WTC11 (cell line): Measurements from ENCODE around the gene SENP7. TPM values are rescaled to one million over a fixed set of nuclear protein-coding genes. Genes with fewer than 3 reads are reported as not detected.

Source experiments
- ATAC-seq: fragments of 200-7000 bp; cut with Tn5 transposase; 2 replicates; pipeline ENCODE4 v1.10.0; 2021; ENCODE audit warnings: mild to moderate bottlenecking, moderate library complexity
- CTCF ChIA-PET: fragments of 300-600 bp; sonication (Branson Sonifier 250); formaldehyde crosslinking; loops from one replicate; lab custom pipeline; 2021; ENCODE audit warnings: antibody characterized with exemption; lab: Charles Lee
- POLR2A ChIA-PET: fragments of 350-600 bp; sonication (Branson Sonifier 250); formaldehyde crosslinking; loops from one replicate; lab custom pipeline; 2021; ENCODE audit warnings: antibody characterized with exemption; lab: Charles Lee
- DNase-seq: peaks from one replicate; pipeline ENCODE4 v3.0.0; 2021; ENCODE audit warnings: low spot score
- H3K27ac Mint-ChIP-seq: 2 replicates; pipeline ENCODE4 v1.8.0; 2021; ENCODE audit warnings: mixed read lengths
- H3K27me3 Mint-ChIP-seq: 2 replicates; pipeline ENCODE4 v1.8.0; 2021; ENCODE audit warnings: low read depth, mild to moderate bottlenecking, moderate library complexity, mixed read lengths
- H3K36me3 Mint-ChIP-seq: 2 replicates; pipeline ENCODE4 v1.8.0; 2021; ENCODE audit warnings: mixed read lengths
- H3K4me1 Mint-ChIP-seq: 2 replicates; pipeline ENCODE4 v1.8.0; 2022; ENCODE audit warnings: mixed read lengths
- H3K4me3 Mint-ChIP-seq: 2 replicates; pipeline ENCODE4 v1.8.0; 2021; ENCODE audit warnings: mild to moderate bottlenecking, moderate library complexity, mixed read lengths
- H3K9me3 Mint-ChIP-seq: 2 replicates; pipeline ENCODE4 v1.8.0; 2021; ENCODE audit warnings: mixed read lengths
- CREB1 ChIP-seq: sonication (generic); formaldehyde crosslinking; IDR thresholded peaks from 2 replicates; pipeline ENCODE4 v1.8.0; 2023; ENCODE audit warnings: mild to moderate bottlenecking, missing genetic modification reagents
- E2F1 ChIP-seq: sonication (generic); formaldehyde crosslinking; IDR thresholded peaks from 2 replicates; pipeline ENCODE4 v1.8.0; 2022; ENCODE audit warnings: mild to moderate bottlenecking, missing genetic modification reagents
- ELF4 ChIP-seq: sonication (generic); formaldehyde crosslinking; IDR thresholded peaks from 2 replicates; pipeline ENCODE4 v1.8.1; 2022; ENCODE audit warnings: low read depth, mild to moderate bottlenecking, moderate library complexity, missing genetic modification reagents
- FOXK1 ChIP-seq: sonication (generic); formaldehyde crosslinking; IDR thresholded peaks from 2 replicates; pipeline ENCODE4 v1.8.0; 2022; ENCODE audit warnings: mild to moderate bottlenecking, moderate library complexity, missing genetic modification reagents
- FOXP4 ChIP-seq: sonication (generic); formaldehyde crosslinking; IDR thresholded peaks from 2 replicates; pipeline ENCODE4 v1.8.0; 2022; ENCODE audit warnings: mild to moderate bottlenecking, missing genetic modification reagents
- KAT7 ChIP-seq: sonication (generic); formaldehyde crosslinking; IDR thresholded peaks from 2 replicates; pipeline ENCODE4 v1.8.1; 2023; ENCODE audit warnings: missing genetic modification reagents, mild to moderate bottlenecking, borderline replicate concordance
- MAX ChIP-seq: sonication (generic); formaldehyde crosslinking; IDR thresholded peaks from 2 replicates; pipeline ENCODE4 v1.8.0; 2022; ENCODE audit warnings: mild to moderate bottlenecking, missing genetic modification reagents
- SMAD3 ChIP-seq: sonication (generic); formaldehyde crosslinking; IDR thresholded peaks from 2 replicates; pipeline ENCODE4 v1.8.0; 2022; ENCODE audit warnings: missing genetic modification reagents, mild to moderate bottlenecking, borderline replicate concordance
- SP1 ChIP-seq: sonication (generic); formaldehyde crosslinking; conservative IDR thresholded peaks from 2 replicates; pipeline ENCODE4 v1.8.1; 2022; ENCODE audit warnings: missing genetic modification reagents
- TEAD1 ChIP-seq: sonication (generic); formaldehyde crosslinking; IDR thresholded peaks from 2 replicates; pipeline ENCODE4 v1.8.0; 2022; ENCODE audit warnings: mild to moderate bottlenecking, missing genetic modification reagents
- TEAD4 ChIP-seq: sonication (generic); formaldehyde crosslinking; IDR thresholded peaks from 2 replicates; pipeline ENCODE4 v1.8.0; 2022; ENCODE audit warnings: mild to moderate bottlenecking, missing genetic modification reagents
- USF1 ChIP-seq: sonication (generic); formaldehyde crosslinking; IDR thresholded peaks from 2 replicates; pipeline ENCODE4 v1.8.0; 2022; ENCODE audit warnings: mild to moderate bottlenecking, missing genetic modification reagents
- ZBTB21 ChIP-seq: sonication (generic); formaldehyde crosslinking; IDR thresholded peaks from 2 replicates; pipeline ENCODE4 v1.8.1; 2023; ENCODE audit warnings: mild to moderate bottlenecking, missing genetic modification reagents, borderline replicate concordance
- ZBTB43 ChIP-seq: sonication (generic); formaldehyde crosslinking; IDR thresholded peaks from 2 replicates; pipeline ENCODE4 v1.8.1; 2023; ENCODE audit warnings: mild to moderate bottlenecking, missing genetic modification reagents
- ZMAT4 ChIP-seq: fragments of 250-450 bp; sonication (Bioruptor Pico); IDR thresholded peaks from 2 replicates; pipeline ENCODE4 v1.9.0; 2021; ENCODE audit warnings: mild to moderate bottlenecking
- ZNF121 ChIP-seq: sonication (generic); formaldehyde crosslinking; IDR thresholded peaks from 2 replicates; pipeline ENCODE4 v1.8.0; 2023; ENCODE audit warnings: missing genetic modification reagents
- ZNF138 ChIP-seq: sonication (generic); formaldehyde crosslinking; conservative IDR thresholded peaks from 2 replicates; pipeline ENCODE4 v1.8.1; 2022; ENCODE audit warnings: mild to moderate bottlenecking, moderate library complexity, missing genetic modification reagents
- ZNF219 ChIP-seq: sonication (generic); formaldehyde crosslinking; IDR thresholded peaks from 2 replicates; pipeline ENCODE4 v1.8.0; 2023; ENCODE audit warnings: missing genetic modification reagents, mild to moderate bottlenecking, borderline replicate concordance
- ZNF263 ChIP-seq: sonication (generic); formaldehyde crosslinking; IDR thresholded peaks from 2 replicates; pipeline ENCODE4 v1.8.1; 2022; ENCODE audit warnings: low read depth, mild to moderate bottlenecking, moderate library complexity, missing genetic modification reagents
- ZNF317 ChIP-seq: sonication (generic); formaldehyde crosslinking; IDR thresholded peaks from 2 replicates; pipeline ENCODE4 v1.8.1; 2023; ENCODE audit warnings: low read depth, mild to moderate bottlenecking, moderate library complexity, missing genetic modification reagents, borderline replicate concordance
- ZNF423 ChIP-seq: fragments of 250-450 bp; sonication (Bioruptor Pico); IDR thresholded peaks from 2 replicates; pipeline ENCODE4 v2.1.2; 2022; ENCODE audit warnings: mild to moderate bottlenecking, moderate library complexity
- ZSCAN18 ChIP-seq: fragments of 250-450 bp; sonication (Bioruptor Pico); IDR thresholded peaks from 2 replicates; pipeline ENCODE4 v2.1.2; 2022; ENCODE audit warnings: mild to moderate bottlenecking, moderate library complexity
- total RNA-seq: library from RNA; stranded (reverse); gene quantifications from 3 replicates; pipeline ENCODE4 v1.2.3, GENCODE V29; 2021
- TF ChIP-seq, protein P1 (sequence below): sonication (generic); formaldehyde crosslinking; IDR thresholded peaks from 2 replicates; pipeline ENCODE4 v1.8.1; 2022; ENCODE audit warnings: mild to moderate bottlenecking, moderate library complexity, missing genetic modification reagents
- TF ChIP-seq, protein P2 (sequence below): fragments of 200-600 bp; IDR thresholded peaks from 2 replicates; pipeline ENCODE4 v1.8.0; 2022; ENCODE audit warnings: antibody characterized with exemption

Gene SENP7
- total RNA-seq, 1 experiment from 2014 or later: 10.5 TPM

DNA sequence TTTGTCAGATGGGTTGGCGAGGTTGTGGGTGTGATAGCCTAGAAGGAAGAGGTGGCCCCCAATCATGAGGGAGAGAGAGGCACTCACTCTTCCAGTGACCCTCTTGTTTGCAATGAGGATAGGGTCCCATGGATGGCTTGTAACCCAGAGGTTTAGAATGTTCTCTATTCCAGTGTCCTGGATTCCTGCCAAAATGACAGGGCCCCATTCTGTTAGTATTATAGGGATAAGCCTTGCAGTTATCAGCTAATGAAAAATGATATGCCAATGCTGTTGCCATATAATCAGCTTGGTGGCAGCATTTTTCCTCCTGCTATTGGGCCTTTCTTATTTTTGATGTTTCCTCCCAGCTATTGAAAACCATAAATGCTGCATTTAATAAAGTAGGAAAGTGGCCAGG lies 23.3 kb upstream of the SENP7 start:
- ChIA-PET CTCF (no interaction called here), POLR2A (interaction anchor here (0.8 kb wide), 1 partner anchor 39 kb away, joined by 3 read pairs; no protein-coding TSS in a partner anchor)
- Mint-ChIP-seq H3K9me3 (peaks cover 21% of the 10 kb centered on the region), H3K27me3 (peaks cover 45% of the 10 kb centered on the region), H3K4me3 (no peak overlapping the region), H3K27ac (no peak overlapping the region), H3K36me3 (peaks cover 23% of the 10 kb centered on the region), H3K4me1 (peaks cover 18% of the 10 kb centered on the region)
- DNase-seq: no peak
- TF ChIP-seq E2F1 (no peak), KAT7 (CRISPR knock-in tag) (no peak), ZNF423 (CRISPR knock-in tag) (no peak), TEAD4 (CRISPR knock-in tag) (no peak), FOXK1 (no peak), ZNF317 (no peak)
- TF ChIP-seq, protein P1, sequence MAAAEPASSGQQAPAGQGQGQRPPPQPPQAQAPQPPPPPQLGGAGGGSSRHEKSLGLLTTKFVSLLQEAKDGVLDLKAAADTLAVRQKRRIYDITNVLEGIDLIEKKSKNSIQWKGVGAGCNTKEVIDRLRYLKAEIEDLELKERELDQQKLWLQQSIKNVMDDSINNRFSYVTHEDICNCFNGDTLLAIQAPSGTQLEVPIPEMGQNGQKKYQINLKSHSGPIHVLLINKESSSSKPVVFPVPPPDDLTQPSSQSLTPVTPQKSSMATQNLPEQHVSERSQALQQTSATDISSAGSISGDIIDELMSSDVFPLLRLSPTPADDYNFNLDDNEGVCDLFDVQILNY (CRISPR knock-in tag): no peak
- TF ChIP-seq, all 79 proteins: peak for 0
- no peak for ATAC-seq

DNA sequence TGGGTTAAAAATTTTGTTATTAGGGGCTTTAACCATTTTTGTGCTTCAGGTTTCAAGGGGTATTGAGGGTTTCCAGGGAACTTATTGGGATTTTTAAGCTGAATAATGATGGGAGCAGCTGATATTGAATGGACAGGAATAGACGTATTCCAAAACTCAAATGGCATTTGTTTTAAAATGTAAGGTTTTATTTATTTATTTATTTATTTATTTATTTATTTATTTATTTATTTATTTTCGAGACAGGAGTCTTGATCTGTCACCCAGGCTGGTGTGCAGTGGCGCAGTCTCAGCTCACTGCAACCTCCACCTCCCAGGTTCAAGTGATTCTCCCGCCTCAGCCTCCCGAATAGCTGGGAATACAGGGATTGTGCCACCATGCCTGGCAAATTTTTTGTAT lies 22.2 kb upstream of the SENP7 start:
- peaks cover 19% of the 10 kb centered on the region for H3K36me3 Mint-ChIP-seq
- no peak for TF ChIP-seq ZMAT4
- TF ChIP-seq USF1 (CRISPR knock-in tag): no peak
- no peak for TF ChIP-seq SP1 (CRISPR knock-in tag)
- no peak for TF ChIP-seq MAX (CRISPR knock-in tag)
- no peak for TF ChIP-seq ZNF138 (CRISPR knock-in tag)
- no peak for TF ChIP-seq ZBTB21 (CRISPR knock-in tag)
- no peak for TF ChIP-seq ZNF263 (CRISPR knock-in tag)
- TF ChIP-seq, all 79 proteins: peak for 0
- DNase-seq (no peak), ATAC-seq (no peak)
- Mint-ChIP-seq H3K27ac (no peak overlapping the region), H3K4me1 (peaks cover 27% of the 10 kb centered on the region), H3K27me3 (peaks cover 35% of the 10 kb centered on the region), H3K4me3 (no peak overlapping the region), H3K9me3 (peaks cover 24% of the 10 kb centered on the region)
- ChIA-PET POLR2A (no interaction called here), CTCF (no interaction called here)

GRCh38 chr3:101533603-101533968 lies 20.6 kb upstream of the SENP7 start:
- Mint-ChIP-seq H3K36me3 (peaks cover 20% of the 10 kb centered on the region), H3K4me1 (peaks cover 38% of the 10 kb centered on the region), H3K27ac (no peak overlapping the region), H3K27me3 (peaks cover 22% of the 10 kb centered on the region), H3K9me3 (peaks cover 24% of the 10 kb centered on the region), H3K4me3 (no peak overlapping the region)
- no peak for ATAC-seq
- ChIA-PET POLR2A (no interaction called here), CTCF (no interaction called here)
- no peak for DNase-seq
- TF ChIP-seq, protein P2, sequence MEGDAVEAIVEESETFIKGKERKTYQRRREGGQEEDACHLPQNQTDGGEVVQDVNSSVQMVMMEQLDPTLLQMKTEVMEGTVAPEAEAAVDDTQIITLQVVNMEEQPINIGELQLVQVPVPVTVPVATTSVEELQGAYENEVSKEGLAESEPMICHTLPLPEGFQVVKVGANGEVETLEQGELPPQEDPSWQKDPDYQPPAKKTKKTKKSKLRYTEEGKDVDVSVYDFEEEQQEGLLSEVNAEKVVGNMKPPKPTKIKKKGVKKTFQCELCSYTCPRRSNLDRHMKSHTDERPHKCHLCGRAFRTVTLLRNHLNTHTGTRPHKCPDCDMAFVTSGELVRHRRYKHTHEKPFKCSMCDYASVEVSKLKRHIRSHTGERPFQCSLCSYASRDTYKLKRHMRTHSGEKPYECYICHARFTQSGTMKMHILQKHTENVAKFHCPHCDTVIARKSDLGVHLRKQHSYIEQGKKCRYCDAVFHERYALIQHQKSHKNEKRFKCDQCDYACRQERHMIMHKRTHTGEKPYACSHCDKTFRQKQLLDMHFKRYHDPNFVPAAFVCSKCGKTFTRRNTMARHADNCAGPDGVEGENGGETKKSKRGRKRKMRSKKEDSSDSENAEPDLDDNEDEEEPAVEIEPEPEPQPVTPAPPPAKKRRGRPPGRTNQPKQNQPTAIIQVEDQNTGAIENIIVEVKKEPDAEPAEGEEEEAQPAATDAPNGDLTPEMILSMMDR: no peak
- no peak for TF ChIP-seq TEAD4 (CRISPR knock-in tag)
- no peak for TF ChIP-seq ELF4 (CRISPR knock-in tag)
- no peak for TF ChIP-seq TEAD1 (CRISPR knock-in tag)
- TF ChIP-seq ZNF121 (CRISPR knock-in tag): no peak
- TF ChIP-seq KAT7 (CRISPR knock-in tag): no peak
- TF ChIP-seq ZNF219 (CRISPR knock-in tag): no peak
- TF ChIP-seq ZBTB43 (CRISPR knock-in tag): no peak
- TF ChIP-seq SMAD3: no peak
- no peak for TF ChIP-seq FOXP4 (CRISPR knock-in tag)
- TF ChIP-seq ZSCAN18 (CRISPR knock-in tag): no peak
- no peak for TF ChIP-seq CREB1
